Hepatocyte (in vitro differentiated cells): ENCODE data around the gene CYBA. TPM values are rescaled to one million over a fixed set of nuclear protein-coding genes. Genes with fewer than 3 reads are reported as not detected.

ENCODE experiments used
- DNase-seq: peaks from one replicate; pipeline ENCODE4 v3.0.0-alpha.2; 2016; ENCODE audit warnings: low spot score
- H2AFZ ChIP-seq: fragments of 200-600 bp; sonication (generic); 2 replicates; pipeline ENCODE4 v1.6.0; 2016; ENCODE audit warnings: antibody characterized with exemption, mild to moderate bottlenecking
- H3K27ac ChIP-seq: fragments of 200-600 bp; sonication (generic); 2 replicates; pipeline ENCODE4 v1.5.1; 2016; ENCODE audit warnings: mild to moderate bottlenecking
- H3K27me3 ChIP-seq: fragments of 200-600 bp; sonication (generic); 2 replicates; pipeline ENCODE4 v1.6.1; 2016
- H3K36me3 ChIP-seq: fragments of 200-600 bp; sonication (generic); replicated peaks from 2 replicates; pipeline ENCODE4 v1.5.1; 2016; ENCODE audit warnings: low read depth; ENCODE audit not compliant: insufficient read depth
- H3K4me1 ChIP-seq: fragments of 200-600 bp; sonication (generic); 2 replicates; pipeline ENCODE4 v1.5.1; 2016; ENCODE audit warnings: mild to moderate bottlenecking, moderate library complexity; ENCODE audit not compliant: insufficient read depth
- H3K4me2 ChIP-seq: fragments of 200-600 bp; sonication (generic); 2 replicates; pipeline ENCODE4 v1.6.0; 2016
- H3K4me3 ChIP-seq: fragments of 200-600 bp; sonication (generic); 2 replicates; pipeline ENCODE4 v1.5.1; 2016; ENCODE audit warnings: mild to moderate bottlenecking
- H3K79me2 ChIP-seq: fragments of 200-600 bp; sonication (generic); 2 replicates; pipeline ENCODE4 v1.6.0; 2017; ENCODE audit warnings: mild to moderate bottlenecking
- H3K9me2 ChIP-seq: fragments of 200-600 bp; sonication (generic); replicated peaks from 2 replicates; pipeline ENCODE4 v1.6.0; 2017; ENCODE audit warnings: mild to moderate bottlenecking; ENCODE audit not compliant: insufficient read depth
- H3K9me3 ChIP-seq: fragments of 200-600 bp; sonication (generic); 2 replicates; pipeline ENCODE4 v1.5.1; 2016; ENCODE audit warnings: low read depth, mild to moderate bottlenecking
- H4K20me1 ChIP-seq: fragments of 200-600 bp; sonication (generic); 2 replicates; pipeline ENCODE4 v1.6.0; 2016; ENCODE audit warnings: mild to moderate bottlenecking; ENCODE audit not compliant: insufficient read depth, poor library complexity, severe bottlenecking
- EZH2 ChIP-seq: fragments of 200-600 bp; sonication (generic); IDR thresholded peaks from 2 replicates; pipeline ENCODE4 v1.6.1; 2016; ENCODE audit warnings: antibody characterized with exemption, mild to moderate bottlenecking, borderline replicate concordance
- EZH2phosphoT487 ChIP-seq: fragments of 200-600 bp; sonication (generic); IDR thresholded peaks from one replicate; pipeline ENCODE4 v1.6.1; 2018; ENCODE audit warnings: antibody characterized with exemption, mild to moderate bottlenecking, low read depth, moderate library complexity; ENCODE audit not compliant: unreplicated experiment, severe bottlenecking
- WGBS: methylation state at CpG from one replicate; pipeline ENCODE4 v1.1.6; 2016; ENCODE audit warnings: low lambda C conversion rate; ENCODE audit errors: missing lambda C conversion rate; 5-methylcytosine and 5-hydroxymethylcytosine counted together
- polyA plus RNA-seq: library from polyadenylated mRNA; unstranded; fragments of >200 nt; fragmentation: Nextera tagmentation; extraction: Ambion mirVana; gene quantifications from 2 replicates; pipeline ENCODE4 v1.2.1, GENCODE V29; 2016
- total RNA-seq: library from RNA; depleted of rRNA; stranded (reverse); fragments of >200 nt; gene quantifications from 2 replicates; pipeline ENCODE4 v1.2.3, GENCODE V29; 2014
- TF ChIP-seq, protein P1 (sequence below): fragments of 200-600 bp; sonication (generic); IDR thresholded peaks from 2 replicates; pipeline ENCODE4 v1.5.1; 2016; ENCODE audit warnings: antibody characterized with exemption, mild to moderate bottlenecking; ENCODE audit not compliant: poor library complexity

Gene CYBA
- total and polyA plus RNA-seq, 2 experiments from 2014 or later: 196 to 419 TPM

DNA sequence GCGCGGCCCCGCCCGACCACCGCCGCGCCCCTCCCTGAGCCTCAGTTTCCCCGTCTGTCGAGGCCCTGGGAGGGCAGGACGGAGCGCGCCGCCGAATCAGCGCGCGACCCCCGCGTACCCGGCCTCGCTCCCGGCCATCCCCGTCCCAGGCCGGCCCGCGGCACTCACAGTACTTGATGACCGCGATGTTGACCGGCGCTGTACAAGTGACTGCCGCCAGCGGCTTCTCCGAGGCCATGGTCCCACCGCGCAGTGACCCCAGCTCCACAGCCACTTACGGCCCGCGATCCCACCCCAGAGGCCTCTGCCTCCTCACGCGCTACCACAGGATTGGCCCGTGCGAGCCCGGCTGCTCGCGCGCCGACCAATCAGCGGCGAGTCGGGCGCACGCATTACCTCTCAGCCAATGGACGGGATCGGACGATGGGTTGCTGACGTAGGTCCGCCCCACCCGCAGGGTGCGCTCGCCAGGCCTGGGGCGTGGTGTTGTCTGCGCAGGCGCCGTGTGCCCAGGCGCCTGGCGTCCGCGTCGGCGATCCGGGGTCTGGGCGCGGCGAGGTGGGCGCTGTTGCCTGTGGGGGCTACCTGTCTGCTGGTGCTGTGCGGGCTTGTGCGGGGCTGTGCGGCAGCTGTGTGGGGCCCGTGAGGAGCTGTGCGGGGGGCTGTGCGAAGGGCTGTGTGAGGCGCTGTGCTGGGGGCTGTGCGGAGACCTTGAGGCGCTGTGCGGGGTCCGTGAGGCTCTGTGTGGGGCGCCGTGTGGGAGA, 12.2 kb upstream of the CYBA start, which contains the start of gene MVD:
TSS of gene MVD (minus strand) at position 249 of the 764 bp plus-strand sequence. CDS start at position 238, 11 bp downstream.
- peak; percentile 99 for DNase-seq
- H3K79me2 ChIP-seq: peaks cover 59% of the 10 kb centered on the region
- peak within 1 kb of the TSS; percentile 60 for H3K4me3 ChIP-seq
- H3K27ac ChIP-seq: peak within 1 kb of the TSS; percentile 84
- no peaks in the 10 kb centered on the region for H3K9me3 ChIP-seq
- peak within 1 kb of the TSS; percentile 100 for H3K4me2 ChIP-seq
- 1% methylated on average over 63 of the region's 88 CpGs for WGBS
- H3K4me1 ChIP-seq: peaks cover 20% of the 10 kb centered on the region
- no peaks in the 10 kb centered on the region for H3K9me2 ChIP-seq
- no peaks in the 10 kb centered on the region for H3K27me3 ChIP-seq
- peaks cover 33% of the 10 kb centered on the region for H4K20me1 ChIP-seq
- H2AFZ ChIP-seq: peak within 1 kb of the TSS; percentile 53
- TF ChIP-seq EZH2 (no peak), EZH2phosphoT487 (no peak)
- TF ChIP-seq, protein P1, sequence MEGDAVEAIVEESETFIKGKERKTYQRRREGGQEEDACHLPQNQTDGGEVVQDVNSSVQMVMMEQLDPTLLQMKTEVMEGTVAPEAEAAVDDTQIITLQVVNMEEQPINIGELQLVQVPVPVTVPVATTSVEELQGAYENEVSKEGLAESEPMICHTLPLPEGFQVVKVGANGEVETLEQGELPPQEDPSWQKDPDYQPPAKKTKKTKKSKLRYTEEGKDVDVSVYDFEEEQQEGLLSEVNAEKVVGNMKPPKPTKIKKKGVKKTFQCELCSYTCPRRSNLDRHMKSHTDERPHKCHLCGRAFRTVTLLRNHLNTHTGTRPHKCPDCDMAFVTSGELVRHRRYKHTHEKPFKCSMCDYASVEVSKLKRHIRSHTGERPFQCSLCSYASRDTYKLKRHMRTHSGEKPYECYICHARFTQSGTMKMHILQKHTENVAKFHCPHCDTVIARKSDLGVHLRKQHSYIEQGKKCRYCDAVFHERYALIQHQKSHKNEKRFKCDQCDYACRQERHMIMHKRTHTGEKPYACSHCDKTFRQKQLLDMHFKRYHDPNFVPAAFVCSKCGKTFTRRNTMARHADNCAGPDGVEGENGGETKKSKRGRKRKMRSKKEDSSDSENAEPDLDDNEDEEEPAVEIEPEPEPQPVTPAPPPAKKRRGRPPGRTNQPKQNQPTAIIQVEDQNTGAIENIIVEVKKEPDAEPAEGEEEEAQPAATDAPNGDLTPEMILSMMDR: peak; percentile 20
- no peaks in the 10 kb centered on the region for H3K36me3 ChIP-seq

DNA sequence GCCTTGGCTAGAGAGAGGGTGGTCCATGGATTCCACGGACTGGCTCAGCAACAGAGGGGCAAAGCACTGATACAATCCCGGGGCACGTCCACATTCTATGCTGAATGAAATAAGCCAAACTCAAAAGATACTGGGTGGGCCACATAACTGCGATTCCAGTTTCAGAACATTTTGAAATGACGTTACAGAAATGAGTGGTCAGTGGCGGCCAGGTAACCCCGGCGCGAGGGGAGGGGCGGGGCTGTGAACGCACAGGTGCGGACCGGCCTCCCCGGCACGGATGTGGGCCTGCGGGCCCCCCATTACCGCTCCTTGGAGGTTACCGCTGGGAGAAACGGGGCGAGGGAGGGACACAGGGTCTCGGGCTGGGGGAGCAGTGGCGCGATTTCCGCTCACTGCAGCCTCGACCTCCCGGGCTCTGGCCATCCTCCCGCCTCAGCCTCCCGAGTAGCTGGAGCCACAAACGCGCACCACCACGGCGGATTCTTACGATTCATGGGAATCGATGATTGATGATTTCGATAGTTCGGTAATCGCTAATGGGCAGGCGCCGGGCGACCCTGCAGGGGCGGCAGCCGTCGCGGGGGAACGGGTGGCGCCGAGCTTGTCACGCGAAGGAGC, 11.5 kb upstream of the CYBA start:
- Histone ChIP-seq H3K4me1 (peaks cover 20% of the 10 kb centered on the region), H3K27me3 (no peaks in the 10 kb centered on the region), H3K9me2 (no peaks in the 10 kb centered on the region), H3K27ac (peak overlapping the region; percentile 84), H2AFZ (peak overlapping the region; percentile 30), H4K20me1 (peaks cover 35% of the 10 kb centered on the region), H3K4me3 (peak overlapping the region; percentile 60), H3K36me3 (no peaks in the 10 kb centered on the region), H3K79me2 (peaks cover 59% of the 10 kb centered on the region), H3K9me3 (no peaks in the 10 kb centered on the region), H3K4me2 (peak overlapping the region; percentile 91)
- TF ChIP-seq EZH2phosphoT487: no peak
- TF ChIP-seq EZH2: no peak
- TF ChIP-seq, protein P1: no peak
- WGBS: 2% methylated on average over 30 of the region's 49 CpGs
- peak; percentile 48 for DNase-seq

DNA sequence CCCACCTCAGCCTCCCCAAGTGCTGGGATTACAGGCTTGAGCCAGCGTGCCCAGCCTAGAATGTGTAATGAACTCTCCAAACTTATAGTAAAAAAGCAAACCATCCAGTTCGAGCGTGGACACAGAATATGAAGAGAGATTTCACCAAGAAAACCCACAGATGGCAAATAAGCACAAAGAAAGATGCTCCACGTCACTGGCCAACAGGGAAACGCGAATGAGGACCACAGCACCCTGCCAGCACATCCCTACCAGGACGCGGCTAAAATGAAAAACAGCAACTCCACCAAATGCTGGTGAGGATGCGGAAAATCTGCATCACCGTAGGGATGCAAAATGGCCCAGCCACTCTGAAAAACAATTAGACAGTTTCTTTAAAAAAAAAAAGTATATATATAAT, 10.6 kb upstream of the CYBA start:
- Histone ChIP-seq H3K9me2 (no peaks in the 10 kb centered on the region), H3K27me3 (no peaks in the 10 kb centered on the region), H3K27ac (no peak overlapping the region), H3K79me2 (peaks cover 57% of the 10 kb centered on the region), H2AFZ (no peak overlapping the region), H3K4me2 (peak overlapping the region; percentile 91), H3K4me1 (peaks cover 20% of the 10 kb centered on the region), H3K9me3 (no peaks in the 10 kb centered on the region), H4K20me1 (peaks cover 35% of the 10 kb centered on the region), H3K36me3 (no peaks in the 10 kb centered on the region), H3K4me3 (no peak overlapping the region)
- TF ChIP-seq EZH2phosphoT487 (no peak), EZH2 (no peak)
- TF ChIP-seq, protein P1: no peak
- DNase-seq: no peak
- 91% methylated on average over 10 of the region's 10 CpGs for WGBS
